Measurements from ENCODE around the gene GPC3. TPM values are rescaled to one million over a fixed set of nuclear protein-coding genes. Genes with fewer than 3 reads are reported as not detected.

Gene GPC3
- total and polyA plus RNA-seq, 2 experiments from 2014 or later: 171 to 323 TPM

DNA sequence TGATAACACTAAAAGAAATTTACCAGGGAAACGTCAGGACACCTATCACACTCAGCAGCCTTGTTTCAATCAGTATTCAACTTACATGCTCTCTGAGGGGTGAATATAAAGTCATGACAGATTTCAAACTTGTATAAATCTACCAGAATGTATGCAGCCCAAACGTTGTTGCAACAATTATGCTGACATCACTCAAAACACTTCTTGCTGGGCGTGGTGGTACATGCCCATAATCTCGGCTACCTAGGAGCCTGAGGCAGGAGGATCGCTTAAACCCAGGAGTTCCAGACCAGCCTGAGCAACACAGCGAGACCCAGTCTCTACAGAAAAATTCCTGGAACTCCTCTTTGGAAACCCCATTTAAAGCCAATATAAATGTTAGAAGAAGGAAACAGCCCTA, 303.5 kb downstream of the GPC3 start:
- DNase-seq (ENCODE audit: low read depth in 1 of 2, low spot score in 1 of 2): no peak
- Histone ChIP-seq H3K27ac (no peak overlapping the region), H3K27me3 (no peaks in the 10 kb centered on the region), H3K36me3 (no peaks in the 10 kb centered on the region), H3K4me1 (ENCODE audit: low read depth) (no peaks in the 10 kb centered on the region), H3K9me3 (ENCODE audit: low read depth) (no peaks in the 10 kb centered on the region), H3K4me3 (no peak overlapping the region)
- TF ChIP-seq, protein P1, sequence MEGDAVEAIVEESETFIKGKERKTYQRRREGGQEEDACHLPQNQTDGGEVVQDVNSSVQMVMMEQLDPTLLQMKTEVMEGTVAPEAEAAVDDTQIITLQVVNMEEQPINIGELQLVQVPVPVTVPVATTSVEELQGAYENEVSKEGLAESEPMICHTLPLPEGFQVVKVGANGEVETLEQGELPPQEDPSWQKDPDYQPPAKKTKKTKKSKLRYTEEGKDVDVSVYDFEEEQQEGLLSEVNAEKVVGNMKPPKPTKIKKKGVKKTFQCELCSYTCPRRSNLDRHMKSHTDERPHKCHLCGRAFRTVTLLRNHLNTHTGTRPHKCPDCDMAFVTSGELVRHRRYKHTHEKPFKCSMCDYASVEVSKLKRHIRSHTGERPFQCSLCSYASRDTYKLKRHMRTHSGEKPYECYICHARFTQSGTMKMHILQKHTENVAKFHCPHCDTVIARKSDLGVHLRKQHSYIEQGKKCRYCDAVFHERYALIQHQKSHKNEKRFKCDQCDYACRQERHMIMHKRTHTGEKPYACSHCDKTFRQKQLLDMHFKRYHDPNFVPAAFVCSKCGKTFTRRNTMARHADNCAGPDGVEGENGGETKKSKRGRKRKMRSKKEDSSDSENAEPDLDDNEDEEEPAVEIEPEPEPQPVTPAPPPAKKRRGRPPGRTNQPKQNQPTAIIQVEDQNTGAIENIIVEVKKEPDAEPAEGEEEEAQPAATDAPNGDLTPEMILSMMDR (IDR thresholded peaks at IDR 0.05; ENCODE audit: low read depth, low read length): no peak

- no peak overlapping the region for H3K4me3 ChIP-seq
- no peaks in the 10 kb centered on the region for H3K9me3 ChIP-seq (ENCODE audit: low read depth)
- no peak for DNase-seq (ENCODE audit: low read depth in 1 of 2, low spot score in 1 of 2)
- H3K27ac ChIP-seq: no peak overlapping the region
- TF ChIP-seq, protein P1 (IDR thresholded peaks at IDR 0.05; ENCODE audit: low read depth, low read length): no peak
- H3K4me1 ChIP-seq (ENCODE audit: low read depth): no peaks in the 10 kb centered on the region
- H3K27me3 ChIP-seq: no peaks in the 10 kb centered on the region
- no peaks in the 10 kb centered on the region for H3K36me3 ChIP-seq
Measured at GRCh38 chrX:133681421-133681820, 304.0 kb downstream of the GPC3 start.

- DNase-seq (ENCODE audit: low read depth in 1 of 2, low spot score in 1 of 2): no peak
- H3K36me3 ChIP-seq: no peaks in the 10 kb centered on the region
- TF ChIP-seq, protein P1 (IDR thresholded peaks at IDR 0.05; ENCODE audit: low read depth, low read length): no peak
- no peaks in the 10 kb centered on the region for H3K27me3 ChIP-seq
- no peaks in the 10 kb centered on the region for H3K9me3 ChIP-seq (ENCODE audit: low read depth)
- peaks cover 7% of the 10 kb centered on the region for H3K4me1 ChIP-seq (ENCODE audit: low read depth)
- no peak overlapping the region for H3K4me3 ChIP-seq
- no peak overlapping the region for H3K27ac ChIP-seq
Measured at GRCh38 chrX:133677123-133678063, 308.0 kb downstream of the GPC3 start.

DNA sequence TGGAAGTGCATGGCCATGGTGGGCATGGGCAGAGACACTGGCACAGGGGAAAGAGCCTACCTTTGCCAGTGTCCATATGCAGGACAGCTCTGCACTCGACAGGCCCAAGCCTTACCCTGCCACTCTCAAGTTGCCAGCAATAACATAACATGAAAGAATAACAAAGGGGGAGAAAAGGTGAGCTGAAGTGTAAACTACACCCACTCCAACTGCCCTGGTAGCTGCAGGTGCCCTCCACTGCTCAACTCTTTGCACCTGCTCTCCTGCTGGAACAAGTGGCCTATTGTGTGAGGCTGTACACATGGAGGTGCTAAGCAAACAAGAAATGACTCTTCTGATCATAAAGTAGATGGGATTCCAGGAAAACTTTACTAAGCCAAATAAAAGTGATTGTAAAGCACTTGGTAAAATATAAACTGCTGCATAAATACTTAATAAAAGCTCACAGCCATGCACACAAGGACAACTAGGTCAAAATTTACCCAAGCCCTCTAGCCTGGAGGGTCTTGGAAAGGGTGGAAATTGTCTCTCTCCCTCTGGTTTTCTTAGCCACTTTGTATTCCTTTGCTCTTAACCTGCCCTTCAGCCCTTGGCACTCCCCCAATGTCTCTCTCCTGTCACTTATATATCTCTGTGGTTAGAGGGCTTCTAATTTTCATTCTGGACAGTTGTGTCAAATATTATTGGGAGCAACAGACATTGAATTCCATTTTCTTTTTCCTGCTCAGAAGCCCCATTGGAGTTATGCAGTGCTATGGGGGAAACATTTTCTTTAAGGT, 308.9 kb downstream of the GPC3 start:
- peaks cover 7% of the 10 kb centered on the region for H3K4me1 ChIP-seq (ENCODE audit: low read depth)
- H3K36me3 ChIP-seq: no peaks in the 10 kb centered on the region
- TF ChIP-seq, protein P1 (IDR thresholded peaks at IDR 0.05; ENCODE audit: low read depth, low read length): no peak

GRCh38 chrX:133674726-133675470, 310.5 kb downstream of the GPC3 start:
- H3K36me3 ChIP-seq: no peaks in the 10 kb centered on the region
- H3K4me3 ChIP-seq: no peak overlapping the region
- peak in 1 of 2 donors; percentile 39 for DNase-seq (ENCODE audit: low read depth in 1 of 2, low spot score in 1 of 2)
- peak overlapping the region; percentile 67 for H3K27ac ChIP-seq
- TF ChIP-seq, protein P1 (IDR thresholded peaks at IDR 0.05; ENCODE audit: low read depth, low read length): no peak
- no peaks in the 10 kb centered on the region for H3K9me3 ChIP-seq (ENCODE audit: low read depth)
- H3K27me3 ChIP-seq: no peaks in the 10 kb centered on the region
- H3K4me1 ChIP-seq (ENCODE audit: low read depth): peaks cover 7% of the 10 kb centered on the region

More for the DNA sequence above, 308.9 kb downstream of the GPC3 start:
- no peaks in the 10 kb centered on the region for H3K27me3 ChIP-seq
- H3K4me3 ChIP-seq: no peak overlapping the region
- H3K9me3 ChIP-seq (ENCODE audit: low read depth): no peaks in the 10 kb centered on the region
- no peak overlapping the region for H3K27ac ChIP-seq
- no peak for DNase-seq (ENCODE audit: low read depth in 1 of 2, low spot score in 1 of 2)
